Measurements from ENCODE around the gene AGAP2.

AGAP2 gene

GRCh38 chr12:57674691-57675090 is 63.9 kb downstream of the AGAP2 start:
- Histone ChIP-seq H3K14ac (ENCODE audit: low read length) (no peak overlapping the region), H2AK5ac (ENCODE audit: low read depth, low read length) (no peak overlapping the region), H3K4me2 (ENCODE audit: insufficient read depth, low read length, poor library complexity, severe bottlenecking) (no peak overlapping the region), H3K23ac (ENCODE audit: low read depth, low read length, poor library complexity) (no peak overlapping the region), H2BK15ac (ENCODE audit: low read length) (no peak overlapping the region), H4K91ac (ENCODE audit: low read depth, low read length, poor library complexity) (no peak overlapping the region), H3K4me3 (ENCODE audit: low read length in 2 of 2) (no peak overlapping the region), H2BK5ac (ENCODE audit: low read length) (no peak overlapping the region), H4K8ac (ENCODE audit: low read depth, low read length) (peak overlapping the region; percentile 86), H3K4me1 (ENCODE audit: control insufficient read depth in 2 of 2, insufficient read depth in 1 of 2, low read depth in 1 of 2, low read length in 2 of 2) (no peaks in the 10 kb centered on the region), H3K9me3 (replicated peaks in 1 of 2; ENCODE audit: control insufficient read depth in 2 of 2, insufficient read depth in 1 of 2, low read depth in 1 of 2, low read length in 2 of 2) (peaks cover 0 to 2% of the 10 kb centered on the region in 2 donors), H2BK12ac (ENCODE audit: low read length) (no peak overlapping the region), H3K27me3 (ENCODE audit: control insufficient read depth in 3 of 3, insufficient read depth in 3 of 3, low read depth in 1 of 3, low read length in 3 of 3) (no peaks in the 10 kb centered on the region), H3K9ac (ENCODE audit: low read depth, low read length, poor library complexity) (no peak overlapping the region), H3K18ac (ENCODE audit: low read length) (no peak overlapping the region), H3K79me1 (ENCODE audit: low read depth, low read length) (no peaks in the 10 kb centered on the region), H2AFZ (ENCODE audit: low read length) (no peak overlapping the region), H3K4ac (ENCODE audit: low read length) (no peak overlapping the region), H3K27ac (replicated peaks; ENCODE audit: low read length) (no peak overlapping the region), H2BK120ac (ENCODE audit: low read depth, low read length) (no peak overlapping the region), H3K36me3 (replicated peaks in 1 of 2; ENCODE audit: control insufficient read depth in 2 of 2, insufficient read depth in 2 of 2, low read length in 2 of 2) (no peaks in the 10 kb centered on the region)
- WGBS, 2 donors (ENCODE audit: extremely low coverage in 2 of 2, insufficient read length in 2 of 2, insufficient replicate concordance in 1 of 2): no CpG with 5 or more reads among the region's 29 CpGs
- DNase-seq (ENCODE audit: low spot score): no peak
